H9 (cell line): Measurements from ENCODE around the gene MLST8. TPM values are rescaled to one million over a fixed set of nuclear protein-coding genes. Genes with fewer than 3 reads are reported as not detected.

Experiments
- DNase-seq: peaks from one replicate; pipeline ENCODE4 v3.0.0-alpha.2; 2017
- H2AFZ ChIP-seq: one replicate; pipeline ENCODE4 v1.6.1; 2013; ENCODE audit warnings: mild to moderate bottlenecking, low read length, control low read depth, moderate library complexity
- H2AK5ac ChIP-seq: 2 replicates; pipeline ENCODE4 v1.6.1; 2013; ENCODE audit warnings: low read length, control low read depth, mixed read lengths; ENCODE audit not compliant: insufficient read length
- H2BK120ac ChIP-seq: one replicate; pipeline ENCODE4 v1.6.1; 2013; ENCODE audit warnings: low read depth, mild to moderate bottlenecking, low read length, control low read depth, inconsistent platforms; ENCODE audit not compliant: poor library complexity, severe bottlenecking
- H2BK12ac ChIP-seq: 2 replicates; pipeline ENCODE4 v1.6.1; 2013; ENCODE audit warnings: low read length, control low read depth, mixed read lengths, low read depth; ENCODE audit not compliant: insufficient read length
- H2BK15ac ChIP-seq: 2 replicates; pipeline ENCODE4 v1.6.1; 2013; ENCODE audit warnings: low read depth, low read length, control low read depth
- H2BK20ac ChIP-seq: one replicate; pipeline ENCODE4 v1.6.1; 2013; ENCODE audit warnings: low read depth, mild to moderate bottlenecking, low read length, control low read depth, inconsistent platforms; ENCODE audit not compliant: poor library complexity, severe bottlenecking
- H2BK5ac ChIP-seq: 2 replicates; pipeline ENCODE4 v1.6.1; 2013; ENCODE audit warnings: low read length, control low read depth, mixed read lengths; ENCODE audit not compliant: insufficient read length
- H3K14ac ChIP-seq: 2 replicates; pipeline ENCODE4 v1.6.1; 2013; ENCODE audit warnings: low read length, control low read depth; ENCODE audit not compliant: insufficient read depth
- H3K18ac ChIP-seq: 2 replicates; pipeline ENCODE4 v1.6.1; 2013; ENCODE audit warnings: low read depth, mild to moderate bottlenecking, mixed read lengths, low read length, control low read depth; ENCODE audit not compliant: insufficient read length
- H3K23ac ChIP-seq: 2 replicates; pipeline ENCODE4 v1.6.1; 2013; ENCODE audit warnings: low read length, control low read depth, mixed read lengths, low read depth; ENCODE audit not compliant: insufficient read length
- H3K23me2 ChIP-seq: 2 replicates; pipeline ENCODE4 v1.6.1; 2013; ENCODE audit warnings: low read depth, mild to moderate bottlenecking, mixed read lengths, low read length, control low read depth; ENCODE audit not compliant: insufficient read length, poor library complexity, severe bottlenecking
- H3K27ac ChIP-seq: 2 replicates; pipeline ENCODE4 v1.5.1; 2013; ENCODE audit warnings: low read length, control low read depth, mixed read lengths, low read depth; ENCODE audit not compliant: insufficient read length
- H3K27me3 ChIP-seq: 2 replicates; pipeline ENCODE4 v1.6.1; 2013; ENCODE audit warnings: low read length, control low read depth, inconsistent platforms; ENCODE audit not compliant: insufficient read depth
- H3K4ac ChIP-seq: 2 replicates; pipeline ENCODE4 v1.6.1; 2013; ENCODE audit warnings: low read depth, mild to moderate bottlenecking, control low read depth, inconsistent platforms, low read length, moderate library complexity
- H3K4me1 ChIP-seq: 2 replicates; pipeline ENCODE4 v1.6.1; 2013; ENCODE audit warnings: low read length, control low read depth, inconsistent platforms; ENCODE audit not compliant: insufficient read depth
- H3K4me2 ChIP-seq: 2 replicates; pipeline ENCODE4 v1.6.1; 2013; ENCODE audit warnings: low read length, control low read depth, mixed read lengths; ENCODE audit not compliant: insufficient read length, insufficient read depth
- H3K56ac ChIP-seq: 2 replicates; pipeline ENCODE4 v1.6.1; 2013; ENCODE audit warnings: low read depth, mild to moderate bottlenecking, mixed read lengths, low read length, control low read depth; ENCODE audit not compliant: insufficient read length
- H3K79me1 ChIP-seq: 2 replicates; pipeline ENCODE4 v1.6.1; 2013; ENCODE audit warnings: low read depth, mild to moderate bottlenecking, moderate library complexity, low read length, control low read depth, inconsistent platforms; ENCODE audit not compliant: insufficient read depth, poor library complexity, severe bottlenecking
- H3K79me2 ChIP-seq: 2 replicates; pipeline ENCODE4 v1.6.1; 2013; ENCODE audit warnings: low read length, control low read depth, inconsistent platforms; ENCODE audit not compliant: insufficient read depth
- H3K9ac ChIP-seq: 2 replicates; pipeline ENCODE4 v1.6.1; 2013; ENCODE audit warnings: low read length, control low read depth, mixed read lengths; ENCODE audit not compliant: insufficient read length; ENCODE audit errors: extremely low read depth
- H3K9me3 ChIP-seq: one replicate; pipeline ENCODE4 v1.6.1; 2013; ENCODE audit warnings: low read depth, low read length, inconsistent platforms; ENCODE audit not compliant: control insufficient read depth
- H3T11ph ChIP-seq: one replicate; pipeline ENCODE4 v1.6.1; 2013; ENCODE audit warnings: mild to moderate bottlenecking, low read length, control low read depth, inconsistent platforms
- H4K20me1 ChIP-seq: one replicate; pipeline ENCODE4 v1.6.1; 2013; ENCODE audit not compliant: control insufficient read depth, insufficient read length, insufficient read depth
- H4K5ac ChIP-seq: 2 replicates; pipeline ENCODE4 v1.6.1; 2013; ENCODE audit warnings: low read depth, mild to moderate bottlenecking, mixed read lengths, low read length, control low read depth; ENCODE audit not compliant: insufficient read length
- H4K8ac ChIP-seq: replicated peaks from 2 replicates; pipeline ENCODE4 v1.6.1; 2013; ENCODE audit warnings: low read length, control low read depth, mixed read lengths, low read depth; ENCODE audit not compliant: insufficient read length
- H4K91ac ChIP-seq: 2 replicates; pipeline ENCODE4 v1.6.1; 2013; ENCODE audit warnings: low read depth, mild to moderate bottlenecking, moderate library complexity, mixed read lengths, low read length, control low read depth; ENCODE audit not compliant: insufficient read length
- H3K27ac Mint-ChIP-seq, 3 experiments: 2 replicates in 2 of 3; 3 replicates in 1 of 3; pipeline ENCODE4 v1.8.0; 2020 to 2021; ENCODE audit warnings: mixed read lengths in 3 of 3, mild to moderate bottlenecking in 1 of 3, moderate library complexity in 1 of 3
- H3K27me3 Mint-ChIP-seq: 2 replicates; pipeline ENCODE4 v1.8.0; 2021; ENCODE audit warnings: low read depth, mild to moderate bottlenecking, moderate library complexity, mixed read lengths
- H3K36me3 Mint-ChIP-seq, 3 experiments: 2 replicates in 2 of 3; 3 replicates in 1 of 3; pipeline ENCODE4 v1.8.0; 2020 to 2021; ENCODE audit warnings: low read depth in 3 of 3, mixed read lengths in 3 of 3; ENCODE audit not compliant: insufficient read depth in 1 of 3
- H3K4me1 Mint-ChIP-seq, 2 experiments: 2 replicates each; pipeline ENCODE4 v1.8.0; 2020; ENCODE audit warnings: mixed read lengths in 2 of 2
- H3K4me3 Mint-ChIP-seq, 2 experiments: 2 replicates in 1 of 2; 3 replicates in 1 of 2; pipeline ENCODE4 v1.8.0; 2020 to 2021; ENCODE audit warnings: mild to moderate bottlenecking in 2 of 2, mixed read lengths in 2 of 2, moderate library complexity in 1 of 2
- H3K9me3 Mint-ChIP-seq, 2 experiments: 2 replicates in 1 of 2; 3 replicates in 1 of 2; pipeline ENCODE4 v1.8.0; 2020; ENCODE audit warnings: mild to moderate bottlenecking in 2 of 2, mixed read lengths in 2 of 2, moderate library complexity in 1 of 2
- CTCF ChIP-seq: fragments of 200-600 bp; sonication (generic); conservative IDR thresholded peaks from 3 replicates; pipeline ENCODE4 v1.8.0; 2021; ENCODE audit warnings: antibody characterized with exemption, mild to moderate bottlenecking
- WGBS: extraction: QIAGEN DNeasy Blood & Tissue Kit; methylation state at CpG from one replicate; pipeline ENCODE4 v1.1.7; 2013; ENCODE audit warnings: missing lambda C conversion rate, low lambda C conversion rate, mixed read lengths; ENCODE audit not compliant: insufficient read length; ENCODE audit errors: extremely low coverage; 5-methylcytosine and 5-hydroxymethylcytosine counted together
- total RNA-seq: library from RNA; stranded (reverse); gene quantifications from 2 replicates; pipeline ENCODE4 v1.2.1, GENCODE V29; 2021

Gene MLST8
- total RNA-seq, 1 experiment from 2014 or later, result 74.5 TPM

GRCh38 chr16:2183671-2184070 is 21.6 kb upstream of the MLST8 start:
- Histone ChIP-seq H2BK5ac (no peak overlapping the region), H3K27ac (no peak overlapping the region), H2AFZ (no peak overlapping the region), H3K4ac (no peak overlapping the region), H3K18ac (no peak overlapping the region), H2BK120ac (no peak overlapping the region), H2AK5ac (no peak overlapping the region), H4K5ac (no peak overlapping the region), H4K20me1 (peaks cover 3% of the 10 kb centered on the region), H3K14ac (no peak overlapping the region), H3K4me1 (no peaks in the 10 kb centered on the region), H2BK12ac (no peak overlapping the region), H3K4me2 (no peak overlapping the region), H4K91ac (no peak overlapping the region), H2BK20ac (no peak overlapping the region), H3K56ac (no peak overlapping the region), H2BK15ac (no peak overlapping the region), H3K23ac (no peak overlapping the region), H3K27me3 (no peaks in the 10 kb centered on the region), H3K79me2 (no peaks in the 10 kb centered on the region), H3K9me3 (no peaks in the 10 kb centered on the region), H4K8ac (no peak overlapping the region), H3K9ac (no peak overlapping the region), H3K23me2 (no peaks in the 10 kb centered on the region), H3T11ph (no peak overlapping the region), H3K79me1 (no peaks in the 10 kb centered on the region)
- 0 out of 7 replicates have a peak overlapping the region, but pooled peaks of 1 of the 3 experiments have one; percentile 44 for H3K27ac Mint-ChIP-seq
- H3K4me3 Mint-ChIP-seq, result no peak overlapping the region; a peak in 1 of 5 replicates
- H3K36me3 Mint-ChIP-seq, result peaks cover 0 to 9% (median 4%) of the 10 kb centered on the region in 3 experiments; a peak in 3 of 7 replicates
- DNase-seq, result no peak
- H3K27me3 Mint-ChIP-seq, result no peaks in the 10 kb centered on the region; the same call in 1 of the 2 replicates
- TF ChIP-seq CTCF, result no peak
- H3K4me1 Mint-ChIP-seq, result peaks cover 3 to 7% of the 10 kb centered on the region in 2 experiments
- WGBS, result no CpG with 5 or more reads among the region's 30 CpGs
- H3K9me3 Mint-ChIP-seq, result no peaks in the 10 kb centered on the region
